HG03432 (cell line): ENCODE results near the gene TNIK.

ENCODE experiments used
- ATAC-seq: cut with Tn5 transposase; IDR thresholded peaks from one replicate; pipeline ENCODE4 v1.9.1; 2021; ENCODE audit warnings: mild to moderate bottlenecking, moderate library complexity; ENCODE audit not compliant: unreplicated experiment

The TNIK gene

DNA sequence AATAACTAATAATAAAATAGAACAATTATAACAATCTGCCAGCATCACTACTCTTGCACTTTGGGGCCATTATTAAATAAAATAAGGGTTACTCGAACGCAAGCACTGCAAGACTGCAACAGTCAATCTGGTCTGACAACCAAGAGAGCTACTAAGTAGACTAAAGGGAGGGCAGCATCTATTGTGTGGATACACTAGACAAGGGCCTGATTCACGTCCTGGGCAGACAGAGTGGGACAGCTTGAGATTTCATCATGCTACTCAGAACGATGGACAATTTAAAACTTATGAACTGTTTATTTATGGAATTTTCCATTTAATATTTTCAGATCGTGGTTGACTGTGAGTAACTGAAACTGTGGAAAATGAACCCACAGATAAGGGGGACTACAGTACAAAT lies 39.5 kb downstream of the TNIK start:
- ATAC-seq = no peak

DNA sequence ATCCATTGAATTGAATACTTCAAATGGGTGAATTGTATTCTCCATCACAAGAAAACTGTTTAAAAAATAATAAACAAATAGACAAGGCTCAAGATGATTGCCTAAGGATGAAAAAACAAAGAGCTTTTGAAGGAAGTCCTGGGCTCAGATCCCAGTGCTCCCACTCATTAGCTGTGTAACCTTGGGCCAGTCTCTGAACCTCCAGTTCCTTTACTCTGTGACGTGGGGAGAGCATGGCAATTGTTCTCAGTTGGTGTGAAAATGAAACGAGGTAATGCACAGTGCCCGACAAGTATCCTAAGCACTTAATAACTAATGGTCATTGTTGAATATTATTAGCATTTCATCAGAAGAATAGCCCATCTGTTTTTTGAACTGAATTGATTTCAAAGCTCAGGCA lies 40.7 kb downstream of the TNIK start:
- ATAC-seq = no peak

DNA sequence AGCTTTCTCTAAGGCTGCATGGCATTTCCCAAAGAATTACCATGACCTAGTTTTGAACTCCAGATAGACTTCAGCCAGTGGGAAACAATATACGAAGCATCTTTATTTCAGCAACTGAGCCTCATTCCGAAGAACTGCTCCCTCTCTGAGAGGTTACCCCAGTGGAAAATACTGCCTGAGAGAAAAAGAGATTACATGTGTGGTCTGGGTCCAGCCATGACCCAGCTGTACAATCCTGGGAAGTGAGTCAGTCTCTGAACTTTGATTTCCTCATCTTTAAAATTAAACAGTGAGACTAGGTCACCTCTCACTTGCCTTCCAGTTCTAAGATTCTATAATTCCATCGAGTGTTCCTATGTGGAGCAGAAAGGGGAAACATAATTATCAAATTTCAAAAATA lies 42.4 kb downstream of the TNIK start:
- no peak for ATAC-seq

DNA sequence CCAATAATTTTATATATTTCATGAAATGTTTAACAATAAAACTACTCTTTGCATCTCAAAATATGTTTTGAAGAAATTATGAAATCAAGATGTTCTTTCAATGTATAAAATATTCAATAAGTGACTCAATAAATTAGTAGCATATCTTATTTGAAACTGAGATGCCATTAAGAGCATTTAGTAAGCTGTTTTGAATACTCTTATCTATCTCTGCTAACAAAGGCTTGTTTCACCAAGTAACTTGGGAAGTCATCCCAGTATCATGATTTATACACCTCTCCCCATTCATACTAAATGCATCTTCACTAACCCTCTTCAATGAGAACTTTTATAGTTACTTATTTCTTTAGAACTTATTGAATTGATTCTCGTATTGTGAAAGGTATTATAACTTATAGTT lies 43.1 kb downstream of the TNIK start:
- ATAC-seq = no peak

DNA sequence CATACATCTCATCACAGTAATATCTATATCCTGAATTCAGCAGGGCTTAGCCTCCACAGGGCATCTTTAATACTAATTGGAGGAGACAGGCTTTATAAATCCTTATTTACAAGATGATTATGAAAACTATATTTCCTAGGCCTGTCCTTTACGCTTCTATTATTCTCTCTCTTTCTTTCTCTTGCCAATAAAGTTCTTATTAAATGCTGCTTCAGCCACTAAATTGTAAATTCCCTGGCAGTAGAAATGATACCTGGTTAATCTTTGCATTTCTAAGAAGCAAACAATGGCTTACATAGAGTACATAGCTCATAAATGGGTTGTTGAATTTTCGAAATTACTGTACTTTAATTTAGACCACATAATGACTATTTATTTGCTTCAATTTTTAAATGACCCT lies 43.5 kb downstream of the TNIK start:
- no peak for ATAC-seq

DNA sequence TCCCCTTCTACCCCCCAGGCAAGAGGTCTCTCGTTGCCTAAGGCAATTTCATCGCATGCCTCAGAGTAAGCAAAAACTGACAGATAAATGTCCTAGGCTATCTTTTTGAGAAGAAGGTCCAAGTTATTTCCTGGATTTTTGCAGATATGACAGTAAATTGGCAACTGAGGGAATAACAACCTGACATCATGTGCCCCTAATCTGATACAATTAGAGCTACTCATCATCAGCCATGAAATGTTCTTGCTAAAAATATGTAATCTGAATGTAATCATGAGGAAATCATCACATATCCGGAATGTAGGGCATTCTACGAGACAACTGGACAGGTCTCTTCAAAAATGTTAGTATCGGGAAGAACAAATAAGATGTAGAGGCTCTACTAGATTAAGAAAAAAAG lies 44.1 kb downstream of the TNIK start:
- ATAC-seq = no peak

DNA sequence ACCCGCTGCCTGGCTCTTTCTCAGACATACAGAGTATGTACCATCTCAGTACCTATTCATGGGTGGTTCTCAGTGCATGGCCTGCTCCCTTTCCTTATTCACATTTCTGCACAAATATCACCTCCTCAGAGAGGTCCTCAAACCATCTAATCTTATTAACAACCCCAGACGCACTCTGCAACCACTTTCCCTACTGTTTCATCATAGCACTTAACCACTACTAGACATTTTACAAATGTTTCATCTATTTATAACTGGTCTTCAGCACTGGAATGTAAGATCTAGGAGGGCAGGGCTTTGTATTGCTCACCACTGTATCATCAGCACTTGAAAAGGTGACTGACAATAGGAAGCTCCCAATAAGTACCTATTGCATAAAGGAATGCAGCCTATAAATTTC lies 45.1 kb downstream of the TNIK start:
- no peak for ATAC-seq

DNA sequence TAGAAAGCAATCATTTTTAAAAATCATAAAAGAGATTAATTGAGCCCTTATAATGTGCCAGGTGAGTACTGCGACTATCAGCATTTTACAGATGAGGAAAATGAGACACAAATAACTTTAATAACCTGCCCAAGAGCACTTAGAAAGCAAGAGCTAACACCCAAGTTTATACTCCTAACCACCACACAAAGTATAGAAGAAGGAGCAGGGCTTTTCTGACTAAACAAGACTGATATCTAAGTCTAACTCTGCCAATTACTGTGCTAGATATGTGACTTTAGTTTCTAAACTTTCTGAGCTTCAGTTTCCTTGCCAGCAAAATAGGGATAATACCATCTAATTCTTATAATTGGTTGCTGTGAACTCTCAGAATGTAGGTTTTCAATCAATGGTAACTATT lies 47.7 kb downstream of the TNIK start:
- no peak for ATAC-seq

DNA sequence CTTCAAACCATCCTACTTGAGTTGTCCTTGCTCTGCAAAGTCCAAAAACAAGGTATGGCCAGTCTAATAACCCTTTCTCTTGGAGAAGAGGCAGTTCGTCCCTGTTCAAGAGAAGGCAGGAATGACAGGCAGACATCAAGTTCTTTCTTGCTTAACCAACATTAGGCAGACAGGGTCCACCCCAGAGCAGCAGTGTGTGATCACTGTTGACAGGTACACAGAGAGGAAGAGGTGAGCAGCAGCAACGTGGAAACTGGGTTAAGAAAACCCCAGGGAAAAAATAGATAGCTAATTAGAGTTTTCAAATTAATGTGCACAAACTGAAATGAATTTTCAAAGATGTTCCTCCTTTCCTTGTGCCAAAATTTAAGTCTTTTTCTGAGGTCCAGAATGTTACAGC lies 48.2 kb downstream of the TNIK start:
- no peak for ATAC-seq

DNA sequence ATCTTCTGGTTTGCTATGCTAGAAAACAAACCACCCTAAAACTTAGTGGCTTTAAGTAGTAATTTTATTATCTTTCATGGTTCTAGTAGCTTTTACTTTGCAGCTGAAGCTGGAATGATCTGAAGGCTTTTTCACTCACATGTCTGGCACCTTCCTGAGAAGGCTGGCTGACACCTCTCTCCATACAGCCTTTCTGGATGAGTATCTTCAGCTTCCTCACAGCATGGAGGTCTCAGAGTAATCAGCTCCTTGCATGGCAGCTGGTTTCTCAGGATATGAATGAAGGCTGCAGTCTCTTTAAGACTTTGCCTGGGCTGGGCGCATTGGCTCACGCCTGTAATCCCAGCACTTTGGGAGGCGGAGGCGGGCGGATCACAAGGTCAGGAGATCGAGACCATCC lies 50.0 kb downstream of the TNIK start:
- ATAC-seq = no peak

DNA sequence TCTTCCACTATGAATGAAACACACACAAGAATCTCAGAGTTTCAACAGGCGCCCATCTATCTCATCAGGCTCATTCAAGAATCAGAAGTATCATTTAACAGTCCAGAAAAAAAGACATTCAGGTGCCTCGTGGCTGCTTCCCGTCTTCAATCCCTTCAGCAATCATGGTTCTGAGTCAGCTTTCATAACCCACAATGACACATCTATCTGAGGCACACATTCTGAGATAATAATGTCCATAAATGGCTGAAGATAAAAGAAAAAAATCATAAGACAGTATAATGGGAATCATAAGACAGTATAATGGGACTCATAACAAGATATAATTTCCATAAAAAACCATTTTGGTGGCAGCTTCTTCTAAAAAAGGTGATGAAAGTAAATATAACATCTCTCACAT lies 52.4 kb downstream of the TNIK start:
- ATAC-seq = no peak

DNA sequence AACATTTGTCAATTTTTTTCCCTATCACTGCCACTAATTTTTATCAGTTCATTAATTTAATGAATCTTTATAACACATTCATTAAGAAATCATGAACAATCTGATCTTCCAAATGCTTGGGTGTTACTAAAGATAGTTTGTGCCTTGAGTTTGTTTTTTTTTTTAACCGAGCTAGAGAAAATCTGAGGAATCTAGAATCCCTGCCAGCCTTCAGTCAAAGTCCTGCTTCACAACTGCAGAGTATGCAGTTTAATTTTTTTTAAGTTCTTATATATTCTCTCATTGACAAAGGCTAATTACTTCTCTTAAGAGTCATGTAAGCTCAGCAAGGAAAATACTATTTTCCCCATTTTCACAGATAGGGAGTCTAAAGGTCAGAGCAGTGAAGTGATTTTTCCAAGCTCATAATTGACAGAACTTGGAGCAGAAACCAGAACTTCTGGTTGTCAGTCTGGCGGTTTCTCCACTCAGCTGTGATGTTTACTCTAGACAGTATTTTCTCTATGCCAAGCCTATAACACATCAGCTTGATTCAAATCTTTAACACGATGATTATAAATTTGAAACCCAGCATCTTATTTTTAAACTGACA lies 55.7 kb downstream of the TNIK start:
- no peak for ATAC-seq

DNA sequence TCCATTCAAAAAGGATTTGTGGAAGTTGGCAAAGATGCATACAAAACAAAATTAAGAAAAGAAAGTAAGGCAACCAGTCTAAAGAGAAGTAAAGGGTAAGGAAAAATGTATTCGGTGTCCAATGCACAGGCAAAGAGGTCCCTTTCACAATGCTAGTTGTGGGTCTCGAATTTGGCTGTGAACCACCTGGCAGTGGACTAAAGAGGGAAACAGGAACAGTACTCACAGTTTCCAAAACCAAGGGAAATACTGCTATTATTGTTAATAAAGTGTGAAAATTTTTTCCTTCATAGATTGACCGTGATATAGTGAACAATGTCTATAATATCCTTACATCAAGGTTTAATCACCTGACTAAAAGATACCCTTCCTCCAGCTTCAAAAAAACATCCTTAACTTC lies 57.9 kb downstream of the TNIK start:
- no peak for ATAC-seq

DNA sequence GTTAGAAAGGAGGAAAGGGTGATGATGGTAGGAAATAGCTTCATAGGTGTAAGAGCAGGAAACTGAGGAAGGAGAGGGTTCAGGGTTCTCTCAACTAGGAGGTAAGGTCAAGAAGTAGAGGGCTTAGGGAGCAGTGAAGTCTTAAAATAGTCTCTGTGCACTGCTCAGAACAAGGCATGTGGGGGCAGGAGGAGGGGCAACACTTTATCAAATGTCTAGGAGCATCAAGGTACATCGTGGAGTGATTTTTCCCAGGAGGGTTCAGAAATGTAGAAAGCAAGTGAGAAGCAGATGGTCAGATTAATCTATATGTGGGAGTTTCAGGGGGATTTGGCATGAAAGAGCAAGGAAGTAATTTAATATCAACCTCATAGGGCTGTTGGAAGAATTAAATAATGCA lies 58.8 kb downstream of the TNIK start:
- no peak for ATAC-seq

DNA sequence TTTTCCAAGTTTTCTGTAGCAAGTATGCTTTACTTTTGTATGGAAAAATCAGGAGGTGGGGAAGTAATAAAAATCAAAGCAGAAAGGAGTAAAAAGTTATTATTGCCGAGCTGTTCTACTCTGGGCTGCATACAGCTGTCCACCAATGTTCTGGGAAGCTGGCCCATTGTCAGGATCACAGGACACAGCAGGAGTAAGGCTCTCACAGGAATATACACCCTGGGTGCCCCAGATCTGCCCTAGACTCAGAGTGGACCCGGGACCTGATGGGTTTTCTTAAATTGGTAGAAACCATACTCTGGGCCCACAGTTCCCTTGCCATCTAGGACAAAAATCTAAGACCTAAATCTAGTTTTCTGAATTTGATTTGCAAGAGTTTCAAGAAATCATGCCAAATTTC lies 60.4 kb downstream of the TNIK start:
- ATAC-seq = no peak

DNA sequence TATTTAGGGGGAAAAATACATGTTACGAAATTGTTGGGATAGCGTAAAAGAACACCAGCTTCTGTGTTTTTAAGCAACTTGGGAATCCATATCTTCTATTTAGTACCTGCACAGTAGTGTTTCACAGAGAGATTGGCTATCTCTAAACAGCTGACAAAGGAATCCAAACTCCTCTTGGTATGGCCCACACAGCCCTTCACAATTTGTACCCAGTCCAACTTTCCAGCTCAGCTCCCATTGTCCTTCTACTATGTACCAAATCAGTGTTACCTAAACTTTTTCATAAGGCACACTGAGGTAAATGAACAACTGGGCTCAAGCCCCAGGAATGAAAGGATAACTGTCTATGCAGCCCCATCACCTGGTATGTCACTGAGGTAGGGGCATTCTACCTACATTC lies 61.9 kb downstream of the TNIK start:
- no peak for ATAC-seq

DNA sequence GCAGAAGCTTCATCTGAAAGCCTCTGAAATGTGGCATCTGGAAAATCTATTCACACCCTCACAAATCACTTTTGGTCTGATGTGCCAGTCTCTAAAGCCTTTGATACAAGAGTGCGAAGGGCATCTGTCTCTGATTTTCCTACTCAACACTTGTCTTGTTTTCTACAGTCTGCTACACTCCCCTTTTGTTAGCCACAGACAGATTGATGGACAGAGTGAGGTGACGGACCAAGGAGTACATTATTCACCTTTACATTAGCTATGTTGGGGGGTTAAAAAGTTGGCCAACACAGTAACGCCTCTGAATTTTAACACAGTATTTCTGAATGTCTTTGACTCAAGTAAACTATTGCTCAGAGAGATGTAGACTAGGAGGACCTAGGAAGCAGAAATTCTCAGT lies 63.1 kb downstream of the TNIK start:
- no peak for ATAC-seq

DNA sequence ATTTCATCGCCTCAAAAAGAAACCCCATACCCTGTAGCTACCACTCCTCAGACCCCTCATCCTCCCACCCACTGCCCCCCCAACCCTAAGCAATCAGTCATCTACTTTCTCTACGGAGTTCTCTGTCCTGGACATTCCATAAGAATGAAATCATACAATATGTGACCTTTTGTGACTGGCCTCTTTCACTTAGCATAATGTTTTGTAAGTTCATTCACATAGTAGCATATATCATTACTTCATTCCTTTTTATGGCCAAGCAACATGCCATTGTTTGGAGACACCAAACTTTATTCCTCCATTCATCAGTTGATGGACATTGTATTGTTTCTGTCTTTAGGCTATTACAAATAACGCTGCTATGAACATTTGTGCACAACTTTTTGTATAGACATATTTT lies 64.2 kb downstream of the TNIK start:
- no peak for ATAC-seq

DNA sequence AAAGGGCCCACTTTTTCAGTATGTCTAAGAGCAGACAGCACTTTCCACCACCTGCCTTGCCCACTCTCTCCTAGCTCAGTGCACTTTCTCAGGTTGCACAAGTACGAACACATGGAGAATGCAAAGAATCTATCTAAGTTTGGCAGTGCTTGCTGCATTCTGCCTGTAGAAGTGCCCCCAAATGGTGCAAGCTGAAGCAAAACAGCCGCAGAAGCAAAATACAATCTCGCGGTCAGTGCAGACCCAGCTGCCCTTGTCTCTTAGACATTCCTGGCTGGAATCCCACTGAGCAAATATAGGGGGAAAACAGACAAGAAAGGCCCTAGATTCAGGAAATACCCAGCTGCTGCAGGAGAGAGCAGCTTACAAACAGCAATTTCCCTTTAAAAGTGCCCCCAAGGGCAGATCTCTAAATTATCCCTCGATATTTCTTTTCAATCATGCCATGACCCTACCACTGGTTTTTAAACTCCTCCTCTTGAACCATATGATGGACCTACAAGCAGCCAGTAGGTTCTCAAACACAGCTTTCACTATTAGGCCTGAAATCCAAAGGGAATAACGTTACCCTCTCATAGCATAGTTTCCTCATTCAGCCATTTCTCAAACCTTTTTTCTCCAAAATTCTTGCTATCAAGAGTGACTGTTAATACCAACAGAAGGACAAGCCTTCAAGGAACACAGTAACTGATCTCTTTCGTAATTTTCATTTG lies 67.0 kb downstream of the TNIK start:
- ATAC-seq = no peak

DNA sequence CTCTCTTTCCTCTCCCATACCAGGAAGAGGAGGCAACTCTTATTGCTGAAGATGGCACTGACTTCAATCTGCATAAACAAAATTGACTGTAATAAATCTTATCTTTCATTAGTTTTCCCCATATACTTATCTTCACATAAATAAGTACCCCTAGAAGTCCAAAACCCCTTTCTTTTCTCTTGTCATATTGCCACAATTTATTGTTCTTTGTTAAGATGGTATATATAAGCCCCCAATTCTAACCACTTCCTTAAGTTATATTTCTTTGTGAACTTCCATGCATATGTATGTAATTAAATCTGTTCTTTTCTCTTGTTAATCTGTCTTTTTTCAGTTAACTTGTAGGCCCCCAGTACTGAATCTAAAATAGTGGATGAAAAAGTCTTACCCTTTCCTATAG lies 68.8 kb downstream of the TNIK start:
- no peak for ATAC-seq

DNA sequence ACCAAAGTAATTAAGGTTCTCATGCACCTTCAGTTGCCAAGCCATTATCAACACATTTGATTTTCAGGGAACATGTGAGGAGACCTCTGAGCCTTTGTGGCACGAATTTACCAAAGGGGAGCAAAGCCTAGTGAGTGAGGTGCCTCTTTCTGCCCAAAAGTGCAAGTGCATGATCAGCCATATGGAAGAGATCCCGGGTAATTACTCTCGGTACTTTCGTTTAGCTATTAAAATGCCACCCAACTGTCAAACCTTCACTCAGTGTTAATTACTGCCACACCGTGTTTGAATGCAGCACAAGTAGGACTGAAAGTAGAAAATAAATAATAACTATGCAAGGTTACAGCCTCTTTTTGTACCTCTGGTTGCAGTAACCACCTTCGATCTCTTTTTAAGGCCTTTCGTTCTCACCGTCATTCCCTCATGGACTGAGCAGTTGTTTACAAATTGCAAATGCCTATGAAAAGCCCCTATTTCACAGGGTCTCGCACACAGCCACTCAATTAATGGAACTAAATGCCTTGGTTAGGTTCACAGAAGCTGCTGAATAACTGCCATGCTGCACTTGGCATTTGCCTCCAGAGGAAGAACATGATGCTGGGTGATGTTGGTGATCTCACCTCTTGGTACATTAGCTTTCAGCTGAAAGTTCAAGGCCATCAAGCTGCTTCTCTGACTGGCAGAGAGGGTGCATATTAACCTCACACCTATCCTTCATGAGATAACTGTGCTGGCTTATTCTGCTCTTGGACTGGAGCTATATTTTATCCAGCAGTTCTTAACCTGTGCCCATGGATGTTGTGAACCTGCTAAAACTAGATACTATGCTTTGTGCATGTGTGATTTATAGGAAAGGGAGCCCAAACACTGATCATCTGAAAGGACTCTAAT lies 69.9 kb downstream of the TNIK start:
- ATAC-seq = no peak

DNA sequence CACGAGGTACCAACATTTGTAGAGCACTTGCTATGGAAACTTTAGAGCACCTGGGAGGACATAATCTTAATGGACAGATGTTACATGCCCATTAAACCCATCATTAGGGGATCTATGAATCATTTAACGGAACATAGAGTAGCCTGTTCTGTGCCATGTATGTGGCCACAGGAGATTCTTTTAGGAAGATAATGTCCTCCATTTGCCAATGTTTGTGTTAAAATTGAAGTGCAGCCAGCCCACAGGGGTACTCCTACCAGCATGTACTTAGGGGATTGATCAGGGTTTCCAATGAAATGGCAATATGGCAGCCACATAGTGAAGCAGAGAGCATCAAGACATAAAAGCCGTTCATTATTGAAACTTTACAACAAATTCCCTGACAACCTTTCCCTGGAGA lies 70.7 kb downstream of the TNIK start:
- ATAC-seq = no peak
